ENCODE measurements around the gene GPR39.

DNA sequence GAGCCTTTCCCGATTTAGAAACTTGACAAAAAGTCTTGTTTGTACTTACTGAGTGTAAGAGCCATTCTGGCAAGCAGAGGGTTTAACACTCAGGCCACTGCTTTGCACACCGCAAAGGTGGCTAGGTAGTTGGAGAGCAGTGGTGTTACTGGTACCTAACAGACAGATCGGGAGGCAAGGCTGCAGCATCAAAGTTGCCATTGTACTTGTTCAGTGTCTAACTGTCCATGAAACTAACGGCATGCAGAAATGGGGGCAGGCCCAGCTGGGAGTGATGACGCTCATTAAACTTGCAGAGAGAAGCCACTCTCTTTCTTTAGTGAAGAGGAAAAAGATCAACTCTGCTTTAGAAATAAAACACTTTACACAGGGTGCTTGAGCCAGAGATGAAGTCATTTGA lies 10.1 kb downstream of the GPR39 start:
- TF ChIP-seq, protein P1, sequence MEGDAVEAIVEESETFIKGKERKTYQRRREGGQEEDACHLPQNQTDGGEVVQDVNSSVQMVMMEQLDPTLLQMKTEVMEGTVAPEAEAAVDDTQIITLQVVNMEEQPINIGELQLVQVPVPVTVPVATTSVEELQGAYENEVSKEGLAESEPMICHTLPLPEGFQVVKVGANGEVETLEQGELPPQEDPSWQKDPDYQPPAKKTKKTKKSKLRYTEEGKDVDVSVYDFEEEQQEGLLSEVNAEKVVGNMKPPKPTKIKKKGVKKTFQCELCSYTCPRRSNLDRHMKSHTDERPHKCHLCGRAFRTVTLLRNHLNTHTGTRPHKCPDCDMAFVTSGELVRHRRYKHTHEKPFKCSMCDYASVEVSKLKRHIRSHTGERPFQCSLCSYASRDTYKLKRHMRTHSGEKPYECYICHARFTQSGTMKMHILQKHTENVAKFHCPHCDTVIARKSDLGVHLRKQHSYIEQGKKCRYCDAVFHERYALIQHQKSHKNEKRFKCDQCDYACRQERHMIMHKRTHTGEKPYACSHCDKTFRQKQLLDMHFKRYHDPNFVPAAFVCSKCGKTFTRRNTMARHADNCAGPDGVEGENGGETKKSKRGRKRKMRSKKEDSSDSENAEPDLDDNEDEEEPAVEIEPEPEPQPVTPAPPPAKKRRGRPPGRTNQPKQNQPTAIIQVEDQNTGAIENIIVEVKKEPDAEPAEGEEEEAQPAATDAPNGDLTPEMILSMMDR (IDR thresholded peaks at IDR 0.05) = no peak
- no peak for TF ChIP-seq POLR2AphosphoS5 (IDR thresholded peaks at IDR 0.05; ENCODE audit: low read depth, low read length)
- TF ChIP-seq SIN3A (IDR thresholded peaks at IDR 0.05; ENCODE audit: borderline replicate concordance, insufficient read depth, low read depth, low read length) = no peak
- TF ChIP-seq, protein P2, sequence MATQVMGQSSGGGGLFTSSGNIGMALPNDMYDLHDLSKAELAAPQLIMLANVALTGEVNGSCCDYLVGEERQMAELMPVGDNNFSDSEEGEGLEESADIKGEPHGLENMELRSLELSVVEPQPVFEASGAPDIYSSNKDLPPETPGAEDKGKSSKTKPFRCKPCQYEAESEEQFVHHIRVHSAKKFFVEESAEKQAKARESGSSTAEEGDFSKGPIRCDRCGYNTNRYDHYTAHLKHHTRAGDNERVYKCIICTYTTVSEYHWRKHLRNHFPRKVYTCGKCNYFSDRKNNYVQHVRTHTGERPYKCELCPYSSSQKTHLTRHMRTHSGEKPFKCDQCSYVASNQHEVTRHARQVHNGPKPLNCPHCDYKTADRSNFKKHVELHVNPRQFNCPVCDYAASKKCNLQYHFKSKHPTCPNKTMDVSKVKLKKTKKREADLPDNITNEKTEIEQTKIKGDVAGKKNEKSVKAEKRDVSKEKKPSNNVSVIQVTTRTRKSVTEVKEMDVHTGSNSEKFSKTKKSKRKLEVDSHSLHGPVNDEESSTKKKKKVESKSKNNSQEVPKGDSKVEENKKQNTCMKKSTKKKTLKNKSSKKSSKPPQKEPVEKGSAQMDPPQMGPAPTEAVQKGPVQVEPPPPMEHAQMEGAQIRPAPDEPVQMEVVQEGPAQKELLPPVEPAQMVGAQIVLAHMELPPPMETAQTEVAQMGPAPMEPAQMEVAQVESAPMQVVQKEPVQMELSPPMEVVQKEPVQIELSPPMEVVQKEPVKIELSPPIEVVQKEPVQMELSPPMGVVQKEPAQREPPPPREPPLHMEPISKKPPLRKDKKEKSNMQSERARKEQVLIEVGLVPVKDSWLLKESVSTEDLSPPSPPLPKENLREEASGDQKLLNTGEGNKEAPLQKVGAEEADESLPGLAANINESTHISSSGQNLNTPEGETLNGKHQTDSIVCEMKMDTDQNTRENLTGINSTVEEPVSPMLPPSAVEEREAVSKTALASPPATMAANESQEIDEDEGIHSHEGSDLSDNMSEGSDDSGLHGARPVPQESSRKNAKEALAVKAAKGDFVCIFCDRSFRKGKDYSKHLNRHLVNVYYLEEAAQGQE (IDR thresholded peaks at IDR 0.05; ENCODE audit: insufficient read depth in 1 of 2, low read depth in 2 of 2, low read length in 1 of 2) = no peak

Data from Panc1 (cell line).